Skeletal muscle cell (primary cell): Measurements from ENCODE around the gene MTRR.
"Not testable (repeated sequence)": the region's sequence is repeated elsewhere in the genome, so short reads cannot be mapped to it uniquely, and the experiment has no call there.

Experiments
- DNase-seq: peaks from one replicate; pipeline ENCODE4 v3.0.0-alpha.2; 2010; ENCODE audit warnings: low read depth
- H3K4me3 ChIP-seq: 2 replicates; pipeline ENCODE4 v1.5.1; 2011; ENCODE audit warnings: low read depth, mild to moderate bottlenecking, control low read depth, low read length, moderate library complexity

Gene MTRR

DNA sequence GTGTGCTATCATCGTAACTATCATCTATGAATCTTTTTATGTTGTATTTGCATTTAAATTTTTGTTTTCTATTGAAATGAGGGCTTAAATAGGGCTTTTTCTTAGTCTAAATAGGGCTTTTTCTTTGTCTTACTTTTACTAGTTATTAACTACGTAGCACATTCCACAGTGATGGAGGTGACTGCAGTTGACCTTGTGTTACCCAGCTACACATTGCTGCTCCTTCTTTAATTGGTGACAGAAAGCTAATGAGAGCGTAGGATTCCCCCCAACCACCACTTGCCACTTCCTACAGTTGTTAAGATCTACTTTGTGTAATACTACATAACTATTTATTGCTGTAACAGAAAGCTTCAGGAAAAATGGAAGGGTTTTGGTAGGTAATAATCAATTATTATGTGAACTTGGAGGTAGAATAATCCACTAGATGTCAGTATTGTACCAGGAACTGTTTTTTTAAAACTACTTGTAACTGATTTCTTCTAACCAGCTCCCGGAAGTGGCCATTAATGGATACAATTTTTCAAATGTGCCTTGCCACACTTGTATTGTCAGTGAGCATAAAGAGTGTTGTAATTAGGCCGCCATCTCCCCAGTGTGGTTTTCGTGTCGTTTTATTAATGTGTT lies 18.0 kb downstream of the MTRR start:
- no peak for DNase-seq

DNA sequence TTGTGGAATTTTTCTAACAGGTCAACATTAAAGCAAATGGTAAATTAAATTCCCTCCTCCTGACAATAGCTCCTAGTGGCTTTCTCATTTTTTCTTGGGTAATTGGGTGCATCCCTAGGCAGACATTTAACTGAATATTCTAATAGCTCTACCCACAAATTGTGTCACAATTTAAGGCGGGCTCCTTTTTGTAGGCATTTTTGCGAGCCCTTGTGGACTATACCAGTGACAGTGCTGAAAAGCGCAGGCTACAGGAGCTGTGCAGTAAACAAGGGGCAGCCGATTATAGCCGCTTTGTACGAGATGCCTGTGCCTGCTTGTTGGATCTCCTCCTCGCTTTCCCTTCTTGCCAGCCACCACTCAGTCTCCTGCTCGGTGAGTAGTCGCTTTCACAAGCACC lies 20.0 kb downstream of the MTRR start:
- no peak overlapping the region for H3K4me3 ChIP-seq
- no peak for DNase-seq

More for the DNA sequence above, 18.0 kb downstream of the MTRR start:
- no peak overlapping the region for H3K4me3 ChIP-seq

DNA sequence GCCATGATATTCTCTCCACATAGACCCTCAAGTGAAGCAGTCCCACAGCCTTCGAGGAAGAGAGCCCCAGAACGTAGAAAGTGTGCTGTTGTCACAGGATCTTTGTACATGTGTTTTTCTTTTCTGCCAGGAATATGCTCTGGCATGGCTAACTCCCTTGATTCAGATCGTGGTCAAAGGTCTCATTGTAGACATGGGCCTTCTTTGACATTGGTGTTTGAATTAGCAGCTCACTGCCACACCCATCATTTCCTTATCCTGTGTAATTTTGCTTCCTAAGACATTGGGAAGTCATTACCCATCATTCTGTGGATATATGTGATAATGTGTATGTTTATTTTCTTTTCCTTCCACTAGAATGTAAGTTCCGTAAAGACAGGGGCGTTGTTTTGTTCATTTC lies 25.5 kb downstream of the MTRR start:
- H3K4me3 ChIP-seq = no peak overlapping the region
- no peak for DNase-seq

DNA sequence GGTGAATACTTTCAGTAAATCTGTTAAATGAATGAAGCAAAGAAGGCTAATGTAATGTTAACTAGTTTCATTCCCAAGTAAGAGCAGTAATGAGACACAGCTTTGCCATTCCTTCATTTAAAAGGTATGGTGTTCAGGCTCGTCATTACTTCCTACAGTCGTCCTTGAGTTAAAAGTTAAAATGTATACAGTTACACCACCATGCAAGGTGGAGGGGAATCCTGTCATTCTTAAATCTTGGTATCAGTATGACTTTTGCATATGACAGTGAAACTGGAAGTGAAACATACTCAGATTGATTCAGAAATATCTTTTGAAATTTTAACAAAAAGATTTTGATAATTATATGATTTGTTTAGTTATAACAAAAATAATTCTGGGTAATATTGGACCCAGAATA lies 25.9 kb downstream of the MTRR start:
- no peak overlapping the region for H3K4me3 ChIP-seq

DNA sequence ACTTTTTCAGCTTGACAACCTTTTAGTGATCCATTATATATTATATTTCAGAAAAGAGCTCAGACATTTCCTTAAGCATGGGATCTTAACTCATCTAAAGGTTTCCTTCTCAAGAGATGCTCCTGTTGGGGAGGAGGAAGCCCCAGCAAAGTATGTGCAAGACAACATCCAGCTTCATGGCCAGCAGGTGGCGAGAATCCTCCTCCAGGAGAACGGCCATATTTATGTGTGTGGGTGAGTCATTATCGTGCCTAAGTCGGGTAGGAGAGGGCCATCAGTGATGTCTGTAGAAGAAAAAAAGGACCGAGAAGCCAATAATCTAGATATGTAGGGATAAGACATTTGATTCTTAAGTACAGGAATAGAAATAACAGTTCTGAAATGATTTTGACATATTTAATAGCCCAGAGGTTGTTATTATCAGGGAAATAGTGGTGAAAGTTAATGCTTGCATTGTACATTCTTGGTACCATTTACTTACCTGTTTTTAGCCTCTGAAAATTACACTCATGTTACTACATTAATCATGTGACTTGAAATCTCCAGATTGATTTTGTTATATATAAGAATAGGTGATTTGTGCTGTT lies 28.2 kb downstream of the MTRR start:
- H3K4me3 ChIP-seq = no peak overlapping the region
- no peak for DNase-seq

More for the DNA sequence above, 25.9 kb downstream of the MTRR start:
- no peak for DNase-seq

DNA sequence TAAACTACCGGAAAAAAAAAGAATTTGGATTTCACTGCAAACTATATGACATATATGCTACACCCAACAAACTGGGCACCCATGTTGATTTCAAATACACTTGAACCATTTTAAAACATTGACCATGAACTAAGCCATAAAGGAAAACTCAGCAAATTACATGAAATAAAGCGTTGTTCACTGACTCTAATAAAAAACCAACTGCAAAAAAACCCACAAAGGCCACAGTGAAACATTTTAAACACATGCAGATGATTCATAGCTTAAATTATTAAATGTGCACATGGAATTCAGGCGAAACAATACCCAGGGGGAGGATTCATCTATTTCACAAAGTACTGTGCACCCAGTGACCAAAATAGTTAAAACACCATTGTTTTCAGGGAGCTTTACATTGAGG lies 33.3 kb downstream of the MTRR start:
- DNase-seq = no peak
- H3K4me3 ChIP-seq = no peak overlapping the region

DNA sequence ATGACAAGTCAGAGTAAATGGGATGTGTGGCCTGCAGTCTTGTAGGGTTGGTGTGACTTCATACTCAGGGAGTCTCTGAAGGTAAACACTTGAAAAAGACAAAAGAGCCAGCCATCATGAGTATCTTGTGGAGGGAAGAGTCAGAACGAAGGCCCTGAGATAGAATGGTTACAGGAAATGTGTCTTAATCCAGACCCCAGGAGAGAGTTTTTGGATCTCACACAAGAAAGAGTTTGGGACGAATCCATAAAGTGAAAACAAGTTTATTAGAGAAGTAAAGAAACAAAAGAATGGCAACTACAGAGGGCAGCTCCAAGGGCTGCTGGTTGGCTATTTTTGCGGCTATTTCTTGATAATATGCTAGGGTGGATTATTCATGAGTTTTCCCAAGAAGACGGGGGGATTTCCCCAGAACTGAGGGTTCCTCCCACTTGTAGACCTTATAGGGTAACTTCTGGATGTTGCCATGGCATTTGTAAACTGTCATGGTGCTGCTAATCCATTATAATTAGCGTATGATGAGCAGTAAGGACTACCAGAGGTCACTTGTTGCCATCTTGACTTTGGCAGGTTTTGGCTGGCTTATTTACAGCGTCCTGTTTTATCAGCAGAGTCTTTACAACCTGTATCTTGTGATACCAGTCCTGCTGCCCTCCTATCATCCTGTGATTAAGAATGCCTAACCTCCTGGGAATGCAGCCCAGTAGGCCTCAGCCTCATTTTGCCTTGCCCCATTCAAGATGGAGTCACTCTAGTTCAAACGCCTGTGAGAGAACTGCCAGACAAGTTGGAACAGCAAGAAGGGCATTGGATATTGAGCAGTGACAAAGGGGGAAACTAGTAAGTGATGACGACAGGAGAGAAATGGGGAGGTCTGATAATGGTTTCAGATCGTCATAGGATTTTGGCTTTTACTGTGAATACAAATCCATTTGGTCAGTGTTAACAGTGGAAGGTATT lies 34.0 kb downstream of the MTRR start:
- H3K4me3 ChIP-seq = no peak overlapping the region
- no peak for DNase-seq

DNA sequence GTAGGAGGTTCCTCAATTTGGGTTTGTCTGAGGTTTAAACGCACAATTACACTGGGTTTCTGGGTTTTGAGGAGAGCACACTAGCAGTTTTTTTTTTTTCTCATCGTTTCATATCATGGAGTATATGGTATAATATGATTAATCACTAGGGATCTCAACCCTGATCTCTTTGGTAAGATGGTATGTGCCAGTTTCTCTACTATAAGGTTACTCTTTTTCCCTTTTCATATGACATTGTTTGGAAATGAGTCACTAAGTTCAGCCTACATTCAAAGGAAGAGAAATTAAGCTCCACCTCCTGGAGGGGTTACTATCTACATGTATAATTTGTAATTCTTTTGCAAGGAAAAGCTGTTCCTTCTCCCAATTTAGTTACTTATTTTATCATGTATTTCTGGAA lies 35.2 kb downstream of the MTRR start:
- H3K4me3 ChIP-seq = no peak overlapping the region
- peak; percentile 37 for DNase-seq

DNA sequence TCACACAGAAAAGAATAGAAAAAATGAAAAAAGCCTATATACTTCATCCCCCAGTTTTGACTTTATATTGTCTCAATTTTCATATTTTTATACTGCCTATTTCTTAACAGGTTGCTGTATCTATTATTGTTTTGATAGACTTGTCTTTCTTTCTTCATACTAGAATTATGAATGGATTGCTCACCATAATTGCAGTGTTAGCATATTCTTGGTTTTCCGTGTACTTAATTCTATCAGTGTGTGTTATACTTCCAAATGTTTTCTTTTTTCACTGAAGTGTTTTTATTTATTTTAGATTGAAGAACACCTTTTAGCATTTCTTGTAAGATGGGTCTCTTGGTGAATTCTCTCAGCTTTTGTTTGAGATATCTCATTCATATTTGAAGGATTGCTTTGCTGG lies 38.7 kb downstream of the MTRR start:
- DNase-seq = no peak

DNA sequence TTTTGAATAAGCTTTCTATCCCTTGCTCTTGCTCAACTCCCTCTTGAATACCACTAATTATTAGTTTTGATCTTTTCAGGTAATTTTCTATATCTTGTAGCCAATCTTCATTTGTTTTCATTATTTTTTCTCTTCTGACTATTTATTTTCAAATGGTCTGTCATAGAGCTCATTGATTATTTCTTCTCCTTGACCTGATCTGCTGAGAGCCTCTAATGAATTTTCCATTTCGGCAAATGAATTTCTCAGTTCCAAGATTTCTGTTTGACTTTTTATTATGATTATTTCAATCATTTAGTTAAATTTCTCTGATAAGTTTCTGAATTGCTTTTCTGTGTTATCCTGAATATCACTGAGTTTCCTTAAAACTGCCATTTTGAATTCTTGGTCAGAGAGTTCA lies 39.4 kb downstream of the MTRR start:
- no peak overlapping the region for H3K4me3 ChIP-seq
- no peak for DNase-seq

More for the DNA sequence above, 38.7 kb downstream of the MTRR start:
- H3K4me3 ChIP-seq = no peak overlapping the region

DNA sequence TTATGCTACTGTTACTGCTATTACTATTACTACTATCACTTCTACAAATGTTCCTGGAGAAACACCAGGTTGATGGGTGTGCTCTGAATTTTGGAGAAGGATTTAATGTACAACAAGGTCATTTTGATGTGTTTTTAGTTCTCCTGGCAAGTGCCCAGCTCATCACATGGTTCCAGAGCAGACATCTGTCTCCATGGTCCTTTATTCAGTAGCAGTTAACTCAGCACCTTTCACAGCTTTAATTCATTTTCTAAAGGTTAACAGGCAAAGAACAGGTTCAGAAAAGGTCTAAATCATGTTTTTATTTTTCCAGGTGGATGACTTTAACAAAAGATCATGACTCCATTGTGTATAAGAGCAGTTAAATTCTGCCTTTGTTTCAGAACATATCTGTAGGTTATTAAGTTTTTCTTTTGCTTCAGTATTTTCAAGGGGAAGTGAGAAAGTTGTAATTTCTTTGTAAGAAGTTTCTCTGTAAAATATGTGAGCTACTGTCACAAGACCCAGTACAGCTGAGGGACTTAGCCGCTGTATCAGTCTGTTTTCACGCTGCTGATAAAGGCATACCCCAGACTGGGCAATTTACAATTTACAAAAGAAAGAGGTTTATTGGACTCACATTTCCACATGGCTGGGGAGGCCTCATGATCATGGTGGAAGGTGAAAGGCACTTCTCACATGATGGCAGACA lies 41.9 kb downstream of the MTRR start:
- no peak for DNase-seq
- H3K4me3 ChIP-seq = no peak overlapping the region

DNA sequence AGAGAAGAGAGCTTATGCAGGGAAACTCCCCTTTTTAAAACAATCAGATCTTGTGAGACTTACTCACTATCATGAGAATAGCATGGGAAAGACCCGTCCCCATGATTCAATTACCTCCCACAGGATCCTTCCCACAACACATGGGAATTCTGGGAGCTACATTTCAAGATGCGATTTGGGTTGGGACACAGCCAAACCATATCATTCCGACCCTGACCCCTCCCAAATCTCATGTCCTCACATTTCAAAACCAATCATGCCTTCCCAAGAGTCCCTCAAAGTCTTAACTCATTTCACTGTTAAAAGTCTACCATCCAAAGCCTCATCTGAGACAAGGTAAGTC lies 42.5 kb downstream of the MTRR start:
- not testable (repeated sequence) for DNase-seq, H3K4me3 ChIP-seq

DNA sequence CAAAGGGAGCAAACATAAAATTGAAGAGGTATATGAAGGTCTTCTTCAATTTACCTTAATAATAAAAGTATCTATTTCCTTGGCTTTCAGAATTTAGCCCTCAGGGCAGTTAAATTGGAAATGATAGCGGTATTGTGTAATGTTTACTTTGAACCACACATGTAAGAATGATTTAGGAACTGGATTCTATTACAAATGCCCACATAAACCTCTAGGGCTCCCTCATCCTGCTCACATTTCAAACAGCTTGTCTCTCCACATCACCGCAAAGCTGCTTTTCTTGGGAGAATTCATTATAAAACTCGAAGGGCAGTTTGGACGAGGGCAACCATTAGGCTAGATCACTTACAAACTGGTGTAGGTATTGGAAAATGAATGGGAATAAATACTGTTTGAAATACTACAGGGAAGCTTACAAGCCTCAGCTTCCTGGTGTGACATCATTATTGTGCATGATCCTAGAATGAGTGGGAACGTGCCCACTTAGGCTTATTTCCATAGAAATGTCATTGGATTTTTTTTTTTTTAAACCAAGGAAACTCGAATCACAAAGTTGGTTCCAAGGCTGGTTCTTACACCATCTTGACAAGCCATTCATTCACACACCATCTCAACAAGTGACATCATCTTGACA lies 47.3 kb downstream of the MTRR start:
- H3K4me3 ChIP-seq = no peak overlapping the region
- peak; percentile 44 for DNase-seq

DNA sequence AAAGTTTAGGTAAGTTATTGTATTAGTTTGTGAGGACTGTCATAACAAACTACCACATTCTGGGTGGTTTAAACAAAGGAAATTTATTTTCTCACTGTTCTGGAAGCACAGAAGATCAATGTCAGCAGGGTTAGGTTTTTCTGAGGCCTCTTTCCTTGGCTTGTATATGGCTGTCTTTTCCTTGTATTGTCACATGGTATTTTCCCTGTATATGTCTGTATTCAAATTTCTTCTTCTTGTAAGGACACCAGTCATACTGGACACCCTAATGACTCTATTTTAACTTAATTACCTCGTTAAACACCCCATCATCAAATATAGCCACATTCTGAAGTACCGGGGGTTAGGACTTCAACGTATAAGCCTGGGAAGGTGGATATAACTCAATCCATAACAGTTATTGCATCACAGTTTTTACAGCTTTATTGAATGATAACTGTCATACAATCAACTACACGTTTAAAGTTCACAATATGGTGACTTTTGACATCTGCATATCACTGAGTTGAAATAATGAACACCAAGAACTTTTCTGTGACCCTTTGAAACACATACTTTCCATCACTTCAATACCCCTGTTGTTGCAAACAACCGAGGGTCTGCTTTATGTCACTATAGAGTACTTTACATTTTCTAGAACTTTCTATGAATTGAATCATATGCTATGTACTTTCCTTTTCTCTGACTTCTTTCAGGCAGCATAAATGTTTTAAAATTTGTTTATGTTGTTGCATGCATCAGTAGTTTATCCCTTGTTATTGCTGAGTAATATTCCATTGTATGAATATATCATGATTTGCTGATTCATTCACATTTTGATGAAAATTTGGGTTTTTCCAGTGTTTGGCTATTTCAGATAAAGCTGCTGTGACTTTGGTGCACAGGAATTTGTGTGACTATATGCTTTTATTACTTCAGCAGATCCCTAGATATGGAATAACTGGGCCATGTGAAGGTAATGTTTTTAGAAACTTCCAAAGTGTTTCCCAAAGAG lies 48.5 kb downstream of the MTRR start:
- H3K4me3 ChIP-seq = no peak overlapping the region
- no peak for DNase-seq

DNA sequence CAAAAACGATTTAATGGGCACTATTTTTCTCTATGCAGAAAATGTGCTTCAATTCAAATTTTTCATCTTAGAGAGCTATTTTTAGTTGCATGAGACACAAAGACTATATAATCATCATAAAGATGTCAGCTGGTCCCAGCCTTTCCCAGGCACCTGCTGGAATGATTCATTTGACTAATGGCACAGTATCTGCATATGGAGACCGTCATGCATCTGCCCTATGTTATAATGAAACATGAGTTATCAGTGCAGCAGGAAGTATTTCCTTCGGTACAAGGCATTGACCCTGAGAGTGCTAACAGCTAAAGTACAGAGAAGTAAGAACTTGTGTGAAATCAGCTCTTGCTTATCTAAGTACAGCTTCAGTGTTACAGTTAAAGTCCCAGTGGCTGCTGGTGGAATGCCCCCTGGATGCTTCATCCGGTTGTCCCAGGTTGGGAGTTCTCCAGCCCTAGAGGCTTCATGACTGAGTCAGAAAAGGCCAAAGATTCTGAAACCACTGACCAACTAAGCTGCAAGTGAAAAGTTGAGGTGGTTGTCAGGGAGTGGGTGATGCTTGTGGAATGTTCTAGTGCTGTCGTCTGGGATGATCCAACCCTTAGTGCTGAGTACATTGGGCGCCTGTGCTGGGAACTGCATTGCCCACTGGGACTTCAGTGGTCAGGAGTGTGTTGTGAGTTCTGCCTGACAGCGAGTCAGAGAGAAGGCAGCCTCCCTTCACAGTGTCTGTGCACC lies 57.2 kb downstream of the MTRR start:
- DNase-seq = peak; percentile 96
- no peak overlapping the region for H3K4me3 ChIP-seq

DNA sequence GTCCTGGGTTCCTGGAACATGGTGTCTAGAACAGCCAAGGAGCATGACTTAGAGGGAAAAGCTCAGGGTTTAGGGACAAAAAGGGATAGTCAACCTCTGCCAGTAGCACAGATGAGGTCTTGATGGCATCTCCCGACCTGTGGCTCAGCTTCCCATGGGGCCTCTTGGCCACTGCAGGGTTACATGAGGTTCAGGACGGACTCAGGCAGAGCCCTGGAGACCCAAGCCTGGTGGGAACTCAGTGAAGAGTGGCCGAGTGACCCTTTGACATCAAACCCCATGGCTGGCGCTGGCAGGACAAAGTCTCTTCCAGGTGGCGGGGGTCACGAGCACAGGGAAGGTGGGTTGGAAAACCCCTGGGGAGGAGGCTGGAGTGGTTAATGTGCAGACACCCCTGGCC lies 57.8 kb downstream of the MTRR start:
- no peak overlapping the region for H3K4me3 ChIP-seq
- DNase-seq = no peak

DNA sequence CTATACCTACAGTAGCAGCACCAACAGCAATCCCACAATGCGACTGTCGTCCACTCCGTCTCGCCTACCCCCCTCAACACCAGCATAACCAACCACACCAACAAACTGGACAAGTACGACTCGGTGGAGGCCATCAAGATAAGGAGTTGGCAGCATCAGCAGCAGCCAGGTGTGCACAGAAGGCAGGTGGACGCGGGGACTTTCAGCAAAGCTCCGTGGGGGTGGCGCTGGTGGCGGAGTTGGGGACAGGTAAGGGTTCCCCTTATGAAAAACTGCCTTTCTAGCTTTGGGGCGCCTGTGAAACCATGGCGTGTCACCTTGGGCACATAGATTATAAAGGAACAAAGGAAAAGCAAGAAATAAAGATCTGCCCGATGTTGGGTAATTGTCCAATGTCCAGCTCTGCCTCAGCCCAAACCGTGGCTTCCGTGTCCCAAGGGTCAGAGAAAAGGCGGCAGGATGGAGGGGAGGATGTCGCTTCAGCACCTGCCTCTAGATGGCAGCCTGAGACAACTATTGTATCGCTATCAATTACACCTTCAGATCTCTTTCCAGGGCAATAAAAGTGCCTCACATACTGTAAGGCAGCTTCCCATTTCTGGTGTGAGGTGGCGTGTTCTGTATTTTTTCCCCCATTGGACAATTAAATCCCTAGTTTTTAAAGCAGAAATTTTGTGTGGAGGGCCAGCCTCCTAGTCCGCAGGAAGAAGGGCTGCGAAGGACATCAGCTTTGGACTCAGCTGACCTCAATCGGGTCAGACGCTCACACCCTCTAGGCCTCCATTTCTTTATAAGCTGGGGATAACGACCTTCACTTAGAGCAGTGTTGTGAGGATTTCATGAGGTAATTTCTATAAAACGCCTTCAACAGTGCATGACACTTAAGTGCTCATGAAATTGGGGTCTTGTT lies 58.8 kb downstream of the MTRR start:
- no peak overlapping the region for H3K4me3 ChIP-seq
- no peak for DNase-seq
